WTC11 (cell line): ENCODE measurements around the gene GCK. TPM values are rescaled to one million over a fixed set of nuclear protein-coding genes. Genes with fewer than 3 reads are reported as not detected.

ENCODE experiments used
- ATAC-seq: fragments of 200-7000 bp; cut with Tn5 transposase; 2 replicates; pipeline ENCODE4 v1.10.0; 2021; ENCODE audit warnings: mild to moderate bottlenecking, moderate library complexity
- CTCF ChIA-PET: fragments of 300-600 bp; sonication (Branson Sonifier 250); formaldehyde crosslinking; loops from one replicate; lab custom pipeline; 2021; ENCODE audit warnings: antibody characterized with exemption; lab: Charles Lee
- POLR2A ChIA-PET: fragments of 350-600 bp; sonication (Branson Sonifier 250); formaldehyde crosslinking; loops from one replicate; lab custom pipeline; 2021; ENCODE audit warnings: antibody characterized with exemption; lab: Charles Lee
- DNase-seq: peaks from one replicate; pipeline ENCODE4 v3.0.0; 2021; ENCODE audit warnings: low spot score
- H3K27ac Mint-ChIP-seq: 2 replicates; pipeline ENCODE4 v1.8.0; 2021; ENCODE audit warnings: mixed read lengths
- H3K27me3 Mint-ChIP-seq: 2 replicates; pipeline ENCODE4 v1.8.0; 2021; ENCODE audit warnings: low read depth, mild to moderate bottlenecking, moderate library complexity, mixed read lengths
- H3K36me3 Mint-ChIP-seq: 2 replicates; pipeline ENCODE4 v1.8.0; 2021; ENCODE audit warnings: mixed read lengths
- H3K4me1 Mint-ChIP-seq: 2 replicates; pipeline ENCODE4 v1.8.0; 2022; ENCODE audit warnings: mixed read lengths
- H3K4me3 Mint-ChIP-seq: 2 replicates; pipeline ENCODE4 v1.8.0; 2021; ENCODE audit warnings: mild to moderate bottlenecking, moderate library complexity, mixed read lengths
- H3K9me3 Mint-ChIP-seq: 2 replicates; pipeline ENCODE4 v1.8.0; 2021; ENCODE audit warnings: mixed read lengths
- FOXK1 ChIP-seq: sonication (generic); formaldehyde crosslinking; IDR thresholded peaks from 2 replicates; pipeline ENCODE4 v1.8.0; 2022; ENCODE audit warnings: mild to moderate bottlenecking, moderate library complexity, missing genetic modification reagents
- GABPB1 ChIP-seq: sonication (generic); formaldehyde crosslinking; IDR thresholded peaks from 2 replicates; pipeline ENCODE4 v1.8.1; 2023; ENCODE audit warnings: mild to moderate bottlenecking, missing genetic modification reagents
- MXD4 ChIP-seq: fragments of 250-450 bp; sonication (Bioruptor Pico); IDR thresholded peaks from 2 replicates; pipeline ENCODE4 v1.8.0; 2021; ENCODE audit warnings: mild to moderate bottlenecking, moderate library complexity, borderline replicate concordance
- NFE2L1 ChIP-seq: sonication (generic); formaldehyde crosslinking; IDR thresholded peaks from 2 replicates; pipeline ENCODE4 v1.8.1; 2023; ENCODE audit warnings: missing genetic modification reagents
- NFYB ChIP-seq: sonication (generic); formaldehyde crosslinking; conservative IDR thresholded peaks from 2 replicates; pipeline ENCODE4 v1.8.0; 2022; ENCODE audit warnings: low read depth, missing genetic modification reagents
- NR2C2 ChIP-seq: sonication (generic); formaldehyde crosslinking; IDR thresholded peaks from 2 replicates; pipeline ENCODE4 v1.8.0; 2022; ENCODE audit warnings: mild to moderate bottlenecking, missing genetic modification reagents
- NR3C1 ChIP-seq: sonication (generic); formaldehyde crosslinking; conservative IDR thresholded peaks from 2 replicates; pipeline ENCODE4 v1.8.1; 2023; ENCODE audit warnings: low read depth, mild to moderate bottlenecking, missing genetic modification reagents
- PRRX2 ChIP-seq: fragments of 250-450 bp; sonication (Bioruptor Pico); IDR thresholded peaks from 2 replicates; pipeline ENCODE4 v1.8.0; 2021; ENCODE audit warnings: mild to moderate bottlenecking
- TCF7 ChIP-seq: sonication (generic); formaldehyde crosslinking; IDR thresholded peaks from 2 replicates; pipeline ENCODE4 v1.8.0; 2022; ENCODE audit warnings: mild to moderate bottlenecking, low read depth, missing genetic modification reagents, moderate library complexity
- ZNF219 ChIP-seq: sonication (generic); formaldehyde crosslinking; IDR thresholded peaks from 2 replicates; pipeline ENCODE4 v1.8.0; 2023; ENCODE audit warnings: missing genetic modification reagents, mild to moderate bottlenecking, borderline replicate concordance
- ZNF263 ChIP-seq: sonication (generic); formaldehyde crosslinking; IDR thresholded peaks from 2 replicates; pipeline ENCODE4 v1.8.1; 2022; ENCODE audit warnings: low read depth, mild to moderate bottlenecking, moderate library complexity, missing genetic modification reagents
- ZNF317 ChIP-seq: sonication (generic); formaldehyde crosslinking; IDR thresholded peaks from 2 replicates; pipeline ENCODE4 v1.8.1; 2023; ENCODE audit warnings: low read depth, mild to moderate bottlenecking, moderate library complexity, missing genetic modification reagents, borderline replicate concordance
- ZNF416 ChIP-seq: fragments of 250-450 bp; sonication (Bioruptor Pico); IDR thresholded peaks from 2 replicates; pipeline ENCODE4 v1.9.0; 2021; ENCODE audit warnings: mild to moderate bottlenecking, inconsistent platforms
- total RNA-seq: library from RNA; stranded (reverse); gene quantifications from 3 replicates; pipeline ENCODE4 v1.2.3, GENCODE V29; 2021
- TF ChIP-seq, protein P1 (sequence below): sonication (generic); formaldehyde crosslinking; IDR thresholded peaks from 2 replicates; pipeline ENCODE4 v1.8.1; 2022; ENCODE audit warnings: mild to moderate bottlenecking, missing genetic modification reagents, moderate library complexity, borderline replicate concordance
- TF ChIP-seq, protein P2 (sequence below): sonication (generic); formaldehyde crosslinking; IDR thresholded peaks from 2 replicates; pipeline ENCODE4 v1.8.0; 2023; ENCODE audit warnings: missing genetic modification reagents, mild to moderate bottlenecking, borderline replicate concordance
- TF ChIP-seq, protein P3 (sequence below): sonication (generic); formaldehyde crosslinking; IDR thresholded peaks from 2 replicates; pipeline ENCODE4 v1.8.0; 2022; ENCODE audit warnings: mild to moderate bottlenecking, missing genetic modification reagents
- TF ChIP-seq, protein P4 (sequence below): sonication (generic); formaldehyde crosslinking; IDR thresholded peaks from 2 replicates; pipeline ENCODE4 v1.8.0; 2023; ENCODE audit warnings: missing genetic modification reagents
- TF ChIP-seq, protein P5 (sequence below): fragments of 250-450 bp; sonication (Bioruptor Pico); conservative IDR thresholded peaks from 2 replicates; pipeline ENCODE4 v1.9.0; 2021; ENCODE audit warnings: mild to moderate bottlenecking
- TF ChIP-seq, protein P6 (sequence below): sonication (generic); formaldehyde crosslinking; IDR thresholded peaks from 2 replicates; pipeline ENCODE4 v1.8.1; 2022; ENCODE audit warnings: low read depth, mild to moderate bottlenecking, moderate library complexity, missing genetic modification reagents, borderline replicate concordance
- TF ChIP-seq, protein P7 (sequence below): sonication (generic); formaldehyde crosslinking; IDR thresholded peaks from 2 replicates; pipeline ENCODE4 v1.8.0; 2022; ENCODE audit warnings: mild to moderate bottlenecking, missing genetic modification reagents

Gene GCK
- total RNA-seq, 1 experiment from 2014 or later: 3.3 TPM

DNA sequence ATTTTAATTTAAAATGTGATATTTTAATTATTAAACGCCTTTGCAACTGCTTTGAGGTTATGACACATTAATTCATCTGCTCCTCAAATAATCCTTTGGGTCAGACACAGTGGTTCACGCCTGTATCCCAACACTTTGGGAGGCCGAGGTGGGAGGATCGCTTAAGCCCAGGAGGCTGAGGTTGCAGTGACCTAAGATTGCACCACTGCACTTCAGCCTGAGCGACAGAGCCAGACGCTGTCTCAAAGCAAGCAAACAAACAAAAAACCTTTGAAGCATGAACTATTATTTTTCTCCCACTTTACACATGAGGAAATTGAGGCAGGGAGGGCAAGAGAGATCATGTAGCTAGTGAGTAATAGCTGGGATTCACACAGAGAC lies 64.4 kb downstream of the GCK start:
- no peak overlapping the region for H3K4me3 Mint-ChIP-seq
- DNase-seq: no peak
- H3K27me3 Mint-ChIP-seq: peaks cover 40% of the 10 kb centered on the region
- H3K9me3 Mint-ChIP-seq: peaks cover 10% of the 10 kb centered on the region; the same call in 1 of the 2 replicates
- ChIA-PET POLR2A (interaction anchor here (0.6 to 1.2 kb wide), 3 partner anchors 12 to 220 kb away, joined by 3 to 4 read pairs (median 4); no protein-coding TSS in a partner anchor), CTCF (interaction anchor here (1.0 to 2.6 kb wide), 8 partner anchors 8 to 96 kb away, joined by 3 to 17 read pairs (median 6); partner anchors contain the start of gene DBNL)
- TF ChIP-seq ZNF219: no peak
- TF ChIP-seq ZNF416 (CRISPR knock-in tag): no peak
- TF ChIP-seq, protein P1, sequence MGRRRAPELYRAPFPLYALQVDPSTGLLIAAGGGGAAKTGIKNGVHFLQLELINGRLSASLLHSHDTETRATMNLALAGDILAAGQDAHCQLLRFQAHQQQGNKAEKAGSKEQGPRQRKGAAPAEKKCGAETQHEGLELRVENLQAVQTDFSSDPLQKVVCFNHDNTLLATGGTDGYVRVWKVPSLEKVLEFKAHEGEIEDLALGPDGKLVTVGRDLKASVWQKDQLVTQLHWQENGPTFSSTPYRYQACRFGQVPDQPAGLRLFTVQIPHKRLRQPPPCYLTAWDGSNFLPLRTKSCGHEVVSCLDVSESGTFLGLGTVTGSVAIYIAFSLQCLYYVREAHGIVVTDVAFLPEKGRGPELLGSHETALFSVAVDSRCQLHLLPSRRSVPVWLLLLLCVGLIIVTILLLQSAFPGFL (CRISPR knock-in tag): no peak
- no peak for TF ChIP-seq NR3C1 (CRISPR knock-in tag)
- no peak for TF ChIP-seq NR2C2 (CRISPR knock-in tag)
- H3K27ac Mint-ChIP-seq: no peak overlapping the region
- peaks cover 10% of the 10 kb centered on the region for H3K4me1 Mint-ChIP-seq
- ATAC-seq: no peak
- peaks cover 18% of the 10 kb centered on the region for H3K36me3 Mint-ChIP-seq

DNA sequence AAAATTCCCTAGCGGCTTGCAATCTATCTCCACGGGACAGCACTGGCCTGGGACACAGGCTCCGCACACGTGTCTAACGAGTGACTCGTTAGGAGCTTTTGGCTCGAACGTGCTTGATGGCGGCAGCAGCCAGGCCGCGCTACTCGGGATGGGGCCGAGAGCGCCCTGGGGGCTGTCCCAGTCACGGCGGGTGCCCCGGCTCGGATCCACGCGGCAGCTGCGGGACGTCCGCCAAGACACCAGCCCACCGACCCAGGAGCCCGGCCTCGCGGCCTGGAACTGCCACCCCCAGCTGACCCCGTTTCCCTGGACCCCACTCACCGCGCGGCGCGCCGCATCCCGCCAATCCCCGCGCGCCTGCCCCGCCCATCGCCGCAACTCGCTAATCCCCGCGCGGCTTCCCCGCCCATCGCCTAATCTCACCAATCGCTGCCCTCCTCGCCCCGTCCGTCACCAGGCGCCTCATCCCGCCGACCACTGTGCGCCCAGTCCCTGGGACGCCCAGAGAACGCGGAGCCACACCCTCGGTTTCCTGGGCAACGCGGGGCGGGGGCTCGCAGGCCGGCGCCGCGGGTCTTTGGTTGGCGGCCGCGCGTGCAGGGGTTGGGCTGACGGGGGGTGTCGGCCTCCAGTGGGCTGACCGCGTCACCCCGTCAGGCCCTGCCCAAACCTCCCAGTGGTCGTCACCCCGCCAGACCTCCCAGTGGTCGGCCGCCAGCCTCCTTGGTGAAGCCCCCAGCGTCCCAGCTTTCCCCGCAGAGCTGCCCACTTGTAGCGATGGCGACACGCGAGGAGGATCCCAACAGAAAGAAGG lies 65.8 kb downstream of the GCK start, which contains the start of gene POLD2:
TSS of gene POLD2 (minus strand) at position 359 of the 814 bp plus-strand sequence. CDS start 1,495 bp downstream, outside the sequence.
- ChIA-PET CTCF (interaction anchor here (0.6 to 2.6 kb wide), 22 partner anchors 8 to 117 kb away, joined by 3 to 17 read pairs (median 4); partner anchors contain the start of genes DBNL and YKT6), POLR2A (interaction anchor here (0.7 to 1.2 kb wide), 5 partner anchors 9 to 80 kb away, joined by 3 to 4 read pairs (median 3); partner anchors contain the start of gene AEBP1)
- ATAC-seq (peak; percentile 99), DNase-seq (peak; percentile 98)
- H3K4me3 Mint-ChIP-seq: peak within 1 kb of the TSS; percentile 92
- peaks cover 35% of the 10 kb centered on the region for H3K27me3 Mint-ChIP-seq
- H3K4me1 Mint-ChIP-seq: peaks cover 10% of the 10 kb centered on the region
- H3K9me3 Mint-ChIP-seq: peaks cover 10% of the 10 kb centered on the region; the same call in 1 of the 2 replicates
- peak within 1 kb of the TSS; percentile 68; the same call in 1 of the 2 replicates for H3K27ac Mint-ChIP-seq
- peaks cover 29% of the 10 kb centered on the region for H3K36me3 Mint-ChIP-seq
- TF ChIP-seq, protein P2, sequence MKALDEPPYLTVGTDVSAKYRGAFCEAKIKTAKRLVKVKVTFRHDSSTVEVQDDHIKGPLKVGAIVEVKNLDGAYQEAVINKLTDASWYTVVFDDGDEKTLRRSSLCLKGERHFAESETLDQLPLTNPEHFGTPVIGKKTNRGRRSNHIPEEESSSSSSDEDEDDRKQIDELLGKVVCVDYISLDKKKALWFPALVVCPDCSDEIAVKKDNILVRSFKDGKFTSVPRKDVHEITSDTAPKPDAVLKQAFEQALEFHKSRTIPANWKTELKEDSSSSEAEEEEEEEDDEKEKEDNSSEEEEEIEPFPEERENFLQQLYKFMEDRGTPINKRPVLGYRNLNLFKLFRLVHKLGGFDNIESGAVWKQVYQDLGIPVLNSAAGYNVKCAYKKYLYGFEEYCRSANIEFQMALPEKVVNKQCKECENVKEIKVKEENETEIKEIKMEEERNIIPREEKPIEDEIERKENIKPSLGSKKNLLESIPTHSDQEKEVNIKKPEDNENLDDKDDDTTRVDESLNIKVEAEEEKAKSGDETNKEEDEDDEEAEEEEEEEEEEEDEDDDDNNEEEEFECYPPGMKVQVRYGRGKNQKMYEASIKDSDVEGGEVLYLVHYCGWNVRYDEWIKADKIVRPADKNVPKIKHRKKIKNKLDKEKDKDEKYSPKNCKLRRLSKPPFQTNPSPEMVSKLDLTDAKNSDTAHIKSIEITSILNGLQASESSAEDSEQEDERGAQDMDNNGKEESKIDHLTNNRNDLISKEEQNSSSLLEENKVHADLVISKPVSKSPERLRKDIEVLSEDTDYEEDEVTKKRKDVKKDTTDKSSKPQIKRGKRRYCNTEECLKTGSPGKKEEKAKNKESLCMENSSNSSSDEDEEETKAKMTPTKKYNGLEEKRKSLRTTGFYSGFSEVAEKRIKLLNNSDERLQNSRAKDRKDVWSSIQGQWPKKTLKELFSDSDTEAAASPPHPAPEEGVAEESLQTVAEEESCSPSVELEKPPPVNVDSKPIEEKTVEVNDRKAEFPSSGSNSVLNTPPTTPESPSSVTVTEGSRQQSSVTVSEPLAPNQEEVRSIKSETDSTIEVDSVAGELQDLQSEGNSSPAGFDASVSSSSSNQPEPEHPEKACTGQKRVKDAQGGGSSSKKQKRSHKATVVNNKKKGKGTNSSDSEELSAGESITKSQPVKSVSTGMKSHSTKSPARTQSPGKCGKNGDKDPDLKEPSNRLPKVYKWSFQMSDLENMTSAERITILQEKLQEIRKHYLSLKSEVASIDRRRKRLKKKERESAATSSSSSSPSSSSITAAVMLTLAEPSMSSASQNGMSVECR (CRISPR knock-in tag): peak; percentile 83
- no peak for TF ChIP-seq MXD4
- no peak for TF ChIP-seq GABPB1 (CRISPR knock-in tag)
- no peak for TF ChIP-seq ZNF317 (CRISPR knock-in tag)
- TF ChIP-seq, protein P3, sequence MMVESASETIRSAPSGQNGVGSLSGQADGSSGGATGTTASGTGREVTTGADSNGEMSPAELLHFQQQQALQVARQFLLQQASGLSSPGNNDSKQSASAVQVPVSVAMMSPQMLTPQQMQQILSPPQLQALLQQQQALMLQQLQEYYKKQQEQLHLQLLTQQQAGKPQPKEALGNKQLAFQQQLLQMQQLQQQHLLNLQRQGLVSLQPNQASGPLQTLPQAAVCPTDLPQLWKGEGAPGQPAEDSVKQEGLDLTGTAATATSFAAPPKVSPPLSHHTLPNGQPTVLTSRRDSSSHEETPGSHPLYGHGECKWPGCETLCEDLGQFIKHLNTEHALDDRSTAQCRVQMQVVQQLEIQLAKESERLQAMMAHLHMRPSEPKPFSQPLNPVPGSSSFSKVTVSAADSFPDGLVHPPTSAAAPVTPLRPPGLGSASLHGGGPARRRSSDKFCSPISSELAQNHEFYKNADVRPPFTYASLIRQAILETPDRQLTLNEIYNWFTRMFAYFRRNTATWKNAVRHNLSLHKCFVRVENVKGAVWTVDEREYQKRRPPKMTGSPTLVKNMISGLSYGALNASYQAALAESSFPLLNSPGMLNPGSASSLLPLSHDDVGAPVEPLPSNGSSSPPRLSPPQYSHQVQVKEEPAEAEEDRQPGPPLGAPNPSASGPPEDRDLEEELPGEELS (CRISPR knock-in tag): peak; percentile 33; the same call in 1 of the 2 replicates
- TF ChIP-seq, protein P4, sequence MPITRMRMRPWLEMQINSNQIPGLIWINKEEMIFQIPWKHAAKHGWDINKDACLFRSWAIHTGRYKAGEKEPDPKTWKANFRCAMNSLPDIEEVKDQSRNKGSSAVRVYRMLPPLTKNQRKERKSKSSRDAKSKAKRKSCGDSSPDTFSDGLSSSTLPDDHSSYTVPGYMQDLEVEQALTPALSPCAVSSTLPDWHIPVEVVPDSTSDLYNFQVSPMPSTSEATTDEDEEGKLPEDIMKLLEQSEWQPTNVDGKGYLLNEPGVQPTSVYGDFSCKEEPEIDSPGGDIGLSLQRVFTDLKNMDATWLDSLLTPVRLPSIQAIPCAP (CRISPR knock-in tag): no peak
- TF ChIP-seq, protein P5, sequence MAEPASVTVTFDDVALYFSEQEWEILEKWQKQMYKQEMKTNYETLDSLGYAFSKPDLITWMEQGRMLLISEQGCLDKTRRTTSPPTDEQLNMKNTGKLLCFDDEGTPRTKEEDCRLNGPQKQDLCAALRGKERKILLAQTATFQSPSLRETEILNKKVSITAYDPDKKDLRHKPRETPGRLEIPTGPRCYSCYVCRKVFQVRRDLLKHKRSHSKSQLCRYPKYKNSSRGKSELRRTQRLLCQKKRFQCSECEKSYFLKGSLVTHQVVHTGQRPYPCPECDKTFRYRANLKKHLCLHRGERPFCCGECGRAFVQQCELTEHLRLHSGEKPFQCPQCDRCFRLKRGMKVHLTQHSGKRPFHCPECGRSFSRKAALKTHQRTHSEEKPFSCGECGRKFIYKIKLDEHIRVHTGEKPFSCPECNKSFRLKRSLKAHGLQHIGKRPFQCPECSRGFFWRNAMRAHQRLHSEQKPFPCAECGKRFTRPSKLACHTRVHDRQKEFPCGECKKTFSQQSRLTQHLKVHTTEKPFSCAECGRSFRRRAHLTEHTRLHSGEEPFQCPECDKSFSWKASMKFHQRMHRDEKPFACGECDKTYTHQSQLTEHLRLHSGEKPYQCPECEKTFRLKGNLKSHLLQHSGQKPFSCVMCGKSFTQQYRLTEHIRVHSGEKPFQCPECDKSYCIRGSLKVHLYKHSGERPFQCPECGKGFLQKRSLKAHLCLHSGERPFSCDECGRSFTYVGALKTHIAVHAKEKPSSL (CRISPR knock-in tag): no peak
- no peak for TF ChIP-seq ZNF263
- TF ChIP-seq PRRX2: no peak
- peak; percentile 76 for TF ChIP-seq FOXK1 (CRISPR knock-in tag)
- TF ChIP-seq, protein P6, sequence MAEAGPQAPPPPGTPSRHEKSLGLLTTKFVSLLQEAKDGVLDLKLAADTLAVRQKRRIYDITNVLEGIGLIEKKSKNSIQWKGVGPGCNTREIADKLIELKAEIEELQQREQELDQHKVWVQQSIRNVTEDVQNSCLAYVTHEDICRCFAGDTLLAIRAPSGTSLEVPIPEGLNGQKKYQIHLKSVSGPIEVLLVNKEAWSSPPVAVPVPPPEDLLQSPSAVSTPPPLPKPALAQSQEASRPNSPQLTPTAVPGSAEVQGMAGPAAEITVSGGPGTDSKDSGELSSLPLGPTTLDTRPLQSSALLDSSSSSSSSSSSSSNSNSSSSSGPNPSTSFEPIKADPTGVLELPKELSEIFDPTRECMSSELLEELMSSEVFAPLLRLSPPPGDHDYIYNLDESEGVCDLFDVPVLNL (CRISPR knock-in tag): 0 out of 2 replicates have a peak, but pooled peaks have one; percentile 26
- peak; percentile 84 for TF ChIP-seq NFYB (CRISPR knock-in tag)
- 0 out of 2 replicates have a peak, but pooled peaks have one; percentile 38 for TF ChIP-seq NFE2L1 (CRISPR knock-in tag)
- no peak for TF ChIP-seq TCF7 (CRISPR knock-in tag)
- TF ChIP-seq, protein P7, sequence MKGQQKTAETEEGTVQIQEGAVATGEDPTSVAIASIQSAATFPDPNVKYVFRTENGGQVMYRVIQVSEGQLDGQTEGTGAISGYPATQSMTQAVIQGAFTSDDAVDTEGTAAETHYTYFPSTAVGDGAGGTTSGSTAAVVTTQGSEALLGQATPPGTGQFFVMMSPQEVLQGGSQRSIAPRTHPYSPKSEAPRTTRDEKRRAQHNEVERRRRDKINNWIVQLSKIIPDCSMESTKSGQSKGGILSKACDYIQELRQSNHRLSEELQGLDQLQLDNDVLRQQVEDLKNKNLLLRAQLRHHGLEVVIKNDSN (CRISPR knock-in tag): no peak
